HG03432 (cell line): ENCODE data around the gene LHFPL2.
"Not testable (repeated sequence)": the region's sequence is repeated elsewhere in the genome, so short reads cannot be mapped to it uniquely, and the experiment has no call there.

Source experiments
- ATAC-seq: cut with Tn5 transposase; IDR thresholded peaks from one replicate; pipeline ENCODE4 v1.9.1; 2021; ENCODE audit warnings: mild to moderate bottlenecking, moderate library complexity; ENCODE audit not compliant: unreplicated experiment

The LHFPL2 gene

GRCh38 chr5:78667461-78668103 lies 19.0 kb upstream of the LHFPL2 start:
- ATAC-seq: no peak

- not testable (repeated sequence) for ATAC-seq
These were observed 18.4 kb upstream of the LHFPL2 start for GRCh38 chr5:78666975-78667374.

- ATAC-seq: no peak
These were observed 17.5 kb upstream of the LHFPL2 start for GRCh38 chr5:78666041-78666444.

- no peak for ATAC-seq
These were observed 17.0 kb upstream of the LHFPL2 start for GRCh38 chr5:78665534-78665933.

GRCh38 chr5:78662323-78662722 lies 13.8 kb upstream of the LHFPL2 start:
- ATAC-seq: no peak

GRCh38 chr5:78661691-78662090 lies 13.1 kb upstream of the LHFPL2 start:
- ATAC-seq: peak; percentile 79

GRCh38 chr5:78661044-78661443 lies 12.5 kb upstream of the LHFPL2 start:
- no peak for ATAC-seq

- no peak for ATAC-seq
These were observed 11.8 kb upstream of the LHFPL2 start for GRCh38 chr5:78660401-78660800.

GRCh38 chr5:78659714-78660113 lies 11.1 kb upstream of the LHFPL2 start:
- ATAC-seq: no peak

GRCh38 chr5:78659114-78659513 lies 10.5 kb upstream of the LHFPL2 start:
- ATAC-seq: no peak

- no peak for ATAC-seq
These were observed 8.6 kb upstream of the LHFPL2 start for GRCh38 chr5:78657201-78657600.

- no peak for ATAC-seq
These were observed 7.2 kb upstream of the LHFPL2 start for GRCh38 chr5:78655746-78656290.

- no peak for ATAC-seq
These were observed 5.8 kb upstream of the LHFPL2 start for GRCh38 chr5:78654386-78654785.

GRCh38 chr5:78653681-78654366 lies 5.3 kb upstream of the LHFPL2 start:
- no peak for ATAC-seq

- ATAC-seq: no peak
These were observed 4.5 kb upstream of the LHFPL2 start for GRCh38 chr5:78653031-78653430.

GRCh38 chr5:78651468-78651867 lies 2.9 kb upstream of the LHFPL2 start:
- no peak for ATAC-seq

- ATAC-seq: no peak
These were observed 2.0 kb upstream of the LHFPL2 start for GRCh38 chr5:78650531-78650930.

- no peak for ATAC-seq
These were observed 1.4 kb upstream of the LHFPL2 start for GRCh38 chr5:78649861-78650496.

GRCh38 chr5:78649211-78649695 lies 681 bp upstream of the LHFPL2 start:
- ATAC-seq: no peak

- ATAC-seq: peak; percentile 46
These were observed 674 bp downstream of the LHFPL2 start for GRCh38 chr5:78647838-78648358.

GRCh38 chr5:78647351-78647818 lies 1.2 kb downstream of the LHFPL2 start:
- no peak for ATAC-seq
